HG03354 (cell line): ENCODE results near the gene KIF5A.
"Not testable (repeated sequence)": the region's sequence is repeated elsewhere in the genome, so short reads cannot be mapped to it uniquely, and the experiment has no call there.

Source experiments
- ATAC-seq: cut with Tn5 transposase; IDR thresholded peaks from one replicate; pipeline ENCODE4 v1.9.1; 2021; ENCODE audit warnings: mild to moderate bottlenecking; ENCODE audit not compliant: unreplicated experiment, poor library complexity, severe bottlenecking

The KIF5A gene

DNA sequence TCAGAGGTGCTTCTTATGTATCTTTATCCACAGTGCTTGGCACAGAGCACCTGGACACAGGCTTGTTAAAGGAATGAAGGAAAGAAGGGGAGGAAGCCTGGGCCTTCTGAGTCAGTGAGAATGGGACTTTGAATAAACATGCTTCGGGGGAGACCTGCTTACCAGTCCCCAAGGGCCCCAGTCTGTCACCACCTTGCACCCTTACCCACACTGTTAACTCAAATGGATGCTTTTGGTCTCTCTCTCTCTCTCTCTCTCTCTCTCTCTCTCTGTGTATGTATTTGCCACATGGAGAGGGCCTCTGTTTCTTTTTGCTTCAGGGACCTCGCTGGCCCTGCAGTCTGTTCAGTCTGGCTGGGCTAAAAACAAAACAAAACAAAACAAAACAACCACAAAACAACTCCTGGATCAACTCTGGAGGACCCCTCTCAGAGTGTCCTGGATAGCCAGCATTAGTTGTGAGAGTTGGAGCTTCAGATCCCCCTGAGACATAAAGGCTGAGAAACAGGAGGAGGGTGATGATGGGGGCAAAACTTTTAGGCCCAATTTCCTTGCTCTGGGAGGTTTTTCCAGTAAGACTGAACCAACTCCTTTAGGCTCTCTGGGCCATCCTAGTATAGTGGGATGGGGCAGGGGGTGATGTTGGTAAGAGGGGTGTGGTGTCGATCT lies 1.9 kb downstream of the KIF5A start:
- ATAC-seq: no peak

- ATAC-seq: no peak
Observed at GRCh38 chr12:57552306-57552651, 2.4 kb downstream of the KIF5A start.

DNA sequence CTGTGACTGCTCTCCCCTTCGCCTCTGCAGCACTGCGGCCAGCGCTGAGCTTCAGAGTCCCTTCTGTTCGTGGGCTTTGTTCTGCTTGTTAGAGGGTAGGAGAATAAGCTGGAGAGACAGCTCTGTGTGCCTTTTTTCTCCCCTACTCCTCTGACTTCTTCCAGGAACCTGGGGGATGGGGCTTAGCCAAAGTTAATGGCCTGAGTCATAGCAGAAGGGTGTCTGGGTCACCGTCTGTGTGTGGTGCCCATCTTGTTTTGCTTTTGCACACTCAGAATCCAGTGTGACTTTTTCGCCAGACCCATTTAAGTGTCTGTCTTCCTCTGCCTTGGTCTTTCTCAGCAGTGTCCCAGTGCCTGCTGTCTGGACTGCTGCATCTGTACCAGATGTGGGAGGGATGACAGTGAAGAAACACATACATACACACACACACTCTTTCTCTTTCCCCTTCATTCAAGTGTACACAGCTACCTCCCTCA lies 3.0 kb downstream of the KIF5A start:
- ATAC-seq: no peak

DNA sequence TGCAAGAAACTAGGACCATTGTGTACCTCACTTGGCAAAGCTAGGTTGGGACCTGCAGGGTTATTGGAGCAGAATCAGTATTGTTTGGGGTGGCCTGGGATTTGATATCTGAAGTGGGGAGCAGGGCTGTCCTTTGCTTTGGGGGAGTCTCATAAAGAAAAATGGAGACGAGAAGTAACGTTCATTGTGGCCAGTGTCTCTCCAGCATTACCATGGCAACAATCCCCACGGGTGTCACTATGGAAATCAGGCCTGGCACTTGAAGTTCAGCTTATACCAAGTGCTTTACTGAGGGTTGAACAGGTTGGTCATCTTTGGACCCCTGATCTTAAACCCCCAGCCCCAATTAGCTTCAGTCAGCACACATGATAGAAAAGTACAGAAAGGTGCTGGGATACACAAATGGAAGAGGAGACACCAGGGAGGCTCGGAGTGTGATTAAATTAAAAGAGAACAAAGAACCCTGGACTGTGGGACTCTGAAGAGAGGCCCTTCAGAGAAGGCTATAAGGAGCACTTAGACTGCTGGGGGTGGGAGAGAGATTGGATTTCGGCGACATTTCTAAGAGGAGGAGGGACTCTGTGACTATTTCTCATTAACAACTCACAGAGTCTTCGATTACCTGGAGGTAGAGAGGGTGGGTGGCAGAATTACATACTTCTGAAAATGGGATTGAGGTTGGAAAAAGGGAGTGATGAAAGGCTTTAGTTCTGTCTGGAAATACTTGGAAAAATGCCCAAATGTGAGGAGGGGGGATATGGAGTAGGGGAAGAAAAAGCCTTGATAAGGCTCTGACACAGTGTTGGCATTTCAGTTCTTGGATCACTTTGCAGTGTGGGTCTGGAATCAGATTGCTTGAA lies 3.7 kb downstream of the KIF5A start:
- ATAC-seq: no peak

GRCh38 chr12:57554453-57554852 lies 4.6 kb downstream of the KIF5A start:
- ATAC-seq: no peak

- no peak for ATAC-seq
Observed at GRCh38 chr12:57554897-57555296, 5.1 kb downstream of the KIF5A start.

- ATAC-seq: no peak
Observed at GRCh38 chr12:57558864-57559263, 9.0 kb downstream of the KIF5A start.

DNA sequence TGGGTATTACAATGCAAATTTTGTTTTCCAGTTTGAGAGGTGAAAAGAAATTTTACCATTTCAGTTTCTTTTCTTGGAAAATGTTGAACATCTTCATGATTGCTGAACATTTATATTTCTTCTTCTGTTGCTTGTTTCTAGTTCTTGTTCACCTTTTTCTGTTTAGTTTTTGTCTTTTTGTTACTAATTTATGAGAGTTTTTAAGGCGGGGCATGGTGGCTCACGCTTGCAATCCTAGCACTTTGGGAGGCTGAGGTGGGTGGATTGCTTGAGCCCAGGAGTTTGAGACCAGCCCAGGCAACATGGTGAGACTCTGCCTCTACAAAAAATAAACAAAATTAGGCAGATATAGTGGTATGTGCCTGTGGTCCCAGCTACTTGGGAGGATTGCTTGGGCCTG lies 10.7 kb downstream of the KIF5A start:
- ATAC-seq: no peak

DNA sequence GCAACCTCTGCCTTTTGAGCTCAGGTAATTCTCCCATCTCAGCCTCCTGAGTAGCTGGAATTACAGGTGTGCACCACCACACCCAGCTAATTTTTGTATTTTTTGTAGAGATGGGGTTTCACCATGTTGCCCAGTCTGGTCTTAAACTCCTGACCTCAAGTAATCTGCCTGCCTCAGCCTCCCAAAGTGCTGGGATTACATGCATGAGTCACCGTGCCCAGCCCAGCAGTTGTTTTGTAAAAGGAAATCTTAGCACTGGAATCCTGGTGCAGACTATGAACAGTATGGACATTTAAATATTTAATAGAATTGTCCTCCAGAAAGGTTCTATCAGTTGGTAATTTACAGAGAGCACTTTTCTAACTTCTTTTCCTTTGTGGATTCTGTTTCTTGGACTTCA lies 11.3 kb downstream of the KIF5A start:
- ATAC-seq: not testable (repeated sequence)

DNA sequence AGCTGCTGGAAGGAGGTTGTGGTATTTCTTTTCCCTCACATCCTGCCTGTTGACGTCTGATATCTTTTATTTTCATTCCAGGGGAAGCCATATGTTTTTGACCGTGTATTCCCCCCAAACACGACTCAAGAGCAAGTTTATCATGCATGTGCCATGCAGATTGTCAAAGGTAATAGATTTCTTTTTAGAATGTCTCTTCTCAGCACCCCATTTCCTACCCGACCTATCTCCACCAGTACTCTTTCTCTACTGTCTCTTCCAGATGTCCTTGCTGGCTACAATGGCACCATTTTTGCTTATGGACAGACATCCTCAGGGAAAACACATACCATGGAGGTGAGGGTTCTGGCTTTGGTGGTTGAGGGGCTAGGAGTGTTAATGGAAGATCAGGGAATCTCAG lies 13.5 kb downstream of the KIF5A start:
- no peak for ATAC-seq

DNA sequence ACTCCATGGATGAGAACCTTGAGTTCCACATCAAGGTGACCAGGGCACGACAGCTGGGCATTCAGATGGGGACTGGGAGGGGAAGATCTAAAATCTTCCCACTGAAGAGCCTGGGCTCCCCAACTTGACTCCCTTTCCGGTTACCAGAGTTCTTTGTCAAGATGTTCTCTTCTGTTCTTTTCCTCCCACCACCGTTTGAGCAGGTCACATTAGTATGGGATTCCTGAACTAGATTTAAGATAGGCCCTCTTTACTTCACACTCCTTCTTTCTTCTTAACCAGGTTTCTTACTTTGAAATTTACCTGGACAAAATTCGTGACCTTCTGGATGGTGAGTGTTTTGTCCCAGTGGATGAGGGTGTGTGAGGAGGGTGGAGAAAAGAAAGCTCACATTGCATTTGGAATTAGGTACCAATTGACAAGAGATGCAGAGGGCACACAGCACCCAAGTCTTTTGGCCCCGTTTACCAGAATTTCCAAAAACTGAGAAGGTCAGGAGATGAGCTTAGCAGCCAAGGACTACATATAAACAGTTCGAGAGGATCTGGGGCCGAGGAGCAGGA lies 14.4 kb downstream of the KIF5A start:
- no peak for ATAC-seq

DNA sequence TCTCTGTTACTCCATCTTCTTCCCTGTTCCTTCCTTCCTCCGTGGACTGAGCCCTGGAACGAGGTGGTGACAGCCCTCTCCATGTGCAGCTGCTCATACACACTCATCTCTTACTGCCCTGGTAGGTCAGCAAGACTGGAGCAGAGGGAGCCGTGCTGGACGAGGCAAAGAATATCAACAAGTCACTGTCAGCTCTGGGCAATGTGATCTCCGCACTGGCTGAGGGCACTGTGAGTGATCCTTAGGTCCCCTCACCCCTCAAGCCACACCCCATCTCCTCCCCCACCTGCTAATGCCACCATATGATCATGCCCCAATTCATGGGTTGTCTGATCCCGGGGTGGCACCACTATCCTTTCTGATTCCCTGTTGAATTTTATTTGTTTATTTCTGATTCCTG lies 19.0 kb downstream of the KIF5A start:
- ATAC-seq: no peak

GRCh38 chr12:57569858-57570257 lies 20.0 kb downstream of the KIF5A start:
- ATAC-seq: no peak

DNA sequence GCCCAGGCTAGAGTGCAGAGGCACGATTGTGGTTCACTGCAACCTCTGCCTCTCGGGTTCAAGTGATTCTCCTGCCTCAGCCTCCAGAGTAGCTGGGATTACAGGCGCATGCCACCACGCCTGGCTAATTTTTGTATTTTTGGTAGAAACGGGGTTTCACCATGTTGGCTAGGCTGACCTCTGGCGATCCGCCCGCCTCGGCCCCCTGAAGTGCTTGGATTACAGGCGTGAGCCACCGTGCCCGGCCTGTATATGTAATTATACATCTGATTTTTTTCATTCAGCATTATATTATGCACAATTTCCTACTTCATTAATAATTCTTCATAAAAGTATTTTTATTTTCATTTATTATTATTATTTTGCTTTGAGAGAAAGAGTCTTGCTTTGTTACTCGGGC lies 20.6 kb downstream of the KIF5A start:
- ATAC-seq: not testable (repeated sequence)

DNA sequence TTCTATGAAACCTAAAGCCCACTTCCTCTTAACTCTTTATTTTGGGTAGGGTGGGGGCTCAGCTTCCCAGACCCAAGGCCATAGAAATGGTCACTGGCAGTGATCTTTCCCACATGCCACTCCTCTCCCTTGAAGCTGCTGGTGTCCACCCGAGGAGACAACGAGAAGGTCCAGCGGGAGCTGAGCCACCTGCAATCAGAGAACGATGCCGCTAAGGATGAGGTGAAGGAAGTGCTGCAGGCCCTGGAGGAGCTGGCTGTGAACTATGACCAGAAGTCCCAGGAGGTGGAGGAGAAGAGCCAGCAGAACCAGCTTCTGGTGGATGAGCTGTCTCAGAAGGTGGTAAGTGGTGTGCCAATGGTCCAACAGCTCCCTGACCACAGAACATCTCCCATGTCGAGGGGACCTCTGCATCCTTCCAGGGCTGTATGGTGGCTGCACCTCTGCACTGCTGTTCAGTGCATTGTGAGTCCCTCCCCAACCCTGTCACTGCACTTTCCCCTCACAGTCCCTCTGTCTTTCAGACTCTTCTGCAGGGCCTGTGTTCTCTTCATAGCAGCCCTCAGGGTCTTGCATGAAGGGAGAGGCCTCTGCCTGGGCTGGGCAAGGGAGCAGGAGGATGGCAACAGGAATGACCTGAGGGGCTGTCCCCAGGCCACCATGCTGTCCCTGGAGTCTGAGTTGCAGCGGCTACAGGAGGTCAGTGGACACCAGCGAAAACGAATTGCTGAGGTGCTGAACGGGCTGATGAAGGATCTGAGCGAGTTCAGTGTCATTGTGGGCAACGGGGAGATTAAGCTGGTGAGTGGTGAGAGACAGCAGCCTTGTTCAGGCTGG lies 22.3 kb downstream of the KIF5A start:
- ATAC-seq: no peak

GRCh38 chr12:57574795-57575194 lies 25.0 kb downstream of the KIF5A start:
- no peak for ATAC-seq

GRCh38 chr12:57575771-57576612 lies 26.1 kb downstream of the KIF5A start:
- no peak for ATAC-seq

- no peak for ATAC-seq
Observed at GRCh38 chr12:57576613-57577160, 26.8 kb downstream of the KIF5A start.
